Measurements from ENCODE around the gene FILIP1. TPM values are rescaled to one million over a fixed set of nuclear protein-coding genes. Genes with fewer than 3 reads are reported as not detected.

Gene FILIP1, protein sequence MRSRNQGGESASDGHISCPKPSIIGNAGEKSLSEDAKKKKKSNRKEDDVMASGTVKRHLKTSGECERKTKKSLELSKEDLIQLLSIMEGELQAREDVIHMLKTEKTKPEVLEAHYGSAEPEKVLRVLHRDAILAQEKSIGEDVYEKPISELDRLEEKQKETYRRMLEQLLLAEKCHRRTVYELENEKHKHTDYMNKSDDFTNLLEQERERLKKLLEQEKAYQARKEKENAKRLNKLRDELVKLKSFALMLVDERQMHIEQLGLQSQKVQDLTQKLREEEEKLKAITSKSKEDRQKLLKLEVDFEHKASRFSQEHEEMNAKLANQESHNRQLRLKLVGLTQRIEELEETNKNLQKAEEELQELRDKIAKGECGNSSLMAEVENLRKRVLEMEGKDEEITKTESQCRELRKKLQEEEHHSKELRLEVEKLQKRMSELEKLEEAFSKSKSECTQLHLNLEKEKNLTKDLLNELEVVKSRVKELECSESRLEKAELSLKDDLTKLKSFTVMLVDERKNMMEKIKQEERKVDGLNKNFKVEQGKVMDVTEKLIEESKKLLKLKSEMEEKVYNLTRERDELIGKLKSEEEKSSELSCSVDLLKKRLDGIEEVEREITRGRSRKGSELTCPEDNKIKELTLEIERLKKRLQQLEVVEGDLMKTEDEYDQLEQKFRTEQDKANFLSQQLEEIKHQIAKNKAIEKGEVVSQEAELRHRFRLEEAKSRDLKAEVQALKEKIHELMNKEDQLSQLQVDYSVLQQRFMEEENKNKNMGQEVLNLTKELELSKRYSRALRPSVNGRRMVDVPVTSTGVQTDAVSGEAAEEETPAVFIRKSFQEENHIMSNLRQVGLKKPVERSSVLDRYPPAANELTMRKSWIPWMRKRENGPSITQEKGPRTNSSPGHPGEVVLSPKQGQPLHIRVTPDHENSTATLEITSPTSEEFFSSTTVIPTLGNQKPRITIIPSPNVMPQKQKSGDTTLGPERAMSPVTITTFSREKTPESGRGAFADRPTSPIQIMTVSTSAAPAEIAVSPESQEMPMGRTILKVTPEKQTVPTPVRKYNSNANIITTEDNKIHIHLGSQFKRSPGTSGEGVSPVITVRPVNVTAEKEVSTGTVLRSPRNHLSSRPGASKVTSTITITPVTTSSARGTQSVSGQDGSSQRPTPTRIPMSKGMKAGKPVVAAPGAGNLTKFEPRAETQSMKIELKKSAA (N-terminal part only)
- total RNA-seq, result 1 to 10 TPM; 2.9 to 4.3 (median 4.3) TPM

GRCh38 chr6:75493400-75494064 is at the start of gene FILIP1:
FILIP1 (minus strand) TSS chr6:75493800; CDS start chr6:75414972, 78,828 bp downstream.
- no peaks in the 10 kb centered on the region for H3K36me3 ChIP-seq
- peak within 1 kb of the TSS; percentile 24 to 54 (median 40) for H3K4me3 ChIP-seq
- TF ChIP-seq POLR2A (IDR thresholded peaks at IDR 0.05) (no peak), POLR2AphosphoS5 (IDR thresholded peaks at IDR 0.05) (no peak), CTCF (IDR thresholded peaks at IDR 0.05) (no peak)
- H3K27ac ChIP-seq, result peak within 1 kb of the TSS; percentile 62 to 75
- intact Hi-C loops (cut with DNase I; ENCODE audit: low total_unique reads), result no loop called here
- DNase-seq (ENCODE audit: low spot score in 2 of 2), result no peak
- no peaks in the 10 kb centered on the region for H3K27me3 ChIP-seq
- no peaks in the 10 kb centered on the region for H3K4me1 ChIP-seq
- no peaks in the 10 kb centered on the region for H3K9me3 ChIP-seq

GRCh38 chr6:75543311-75543710 is 49.7 kb upstream of the FILIP1 start:
- no peaks in the 10 kb centered on the region for H3K9me3 ChIP-seq
- H3K27ac ChIP-seq, result no peak overlapping the region
- TF ChIP-seq CTCF (IDR thresholded peaks at IDR 0.05), result no peak
- no peak for TF ChIP-seq POLR2AphosphoS5 (IDR thresholded peaks at IDR 0.05)
- no peak overlapping the region for H3K4me3 ChIP-seq
- H3K4me1 ChIP-seq, result no peaks in the 10 kb centered on the region
- H3K27me3 ChIP-seq, result no peaks in the 10 kb centered on the region
- no peak for DNase-seq (ENCODE audit: low spot score in 2 of 2)
- no peaks in the 10 kb centered on the region for H3K36me3 ChIP-seq
- intact Hi-C loops (cut with DNase I; ENCODE audit: low total_unique reads), result no loop called here

- Histone ChIP-seq H3K27ac (no peak overlapping the region), H3K4me1 (no peaks in the 10 kb centered on the region), H3K36me3 (no peaks in the 10 kb centered on the region), H3K4me3 (no peak overlapping the region), H3K9me3 (no peaks in the 10 kb centered on the region), H3K27me3 (no peaks in the 10 kb centered on the region)
- DNase-seq (ENCODE audit: low spot score in 2 of 2), result no peak
- no peak for TF ChIP-seq CTCF (IDR thresholded peaks at IDR 0.05)
- TF ChIP-seq POLR2A (IDR thresholded peaks at IDR 0.05), result no peak
- intact Hi-C loops (cut with DNase I; ENCODE audit: low total_unique reads), result no loop called here
Measured at GRCh38 chr6:75539136-75539535, 45.5 kb upstream of the FILIP1 start.

GRCh38 chr6:75532521-75532920 is 38.9 kb upstream of the FILIP1 start:
- Histone ChIP-seq H3K36me3 (no peaks in the 10 kb centered on the region), H3K27me3 (no peaks in the 10 kb centered on the region), H3K4me1 (no peaks in the 10 kb centered on the region), H3K27ac (no peak overlapping the region), H3K4me3 (no peak overlapping the region), H3K9me3 (no peaks in the 10 kb centered on the region)
- intact Hi-C loops (cut with DNase I; ENCODE audit: low total_unique reads), result no loop called here
- DNase-seq (ENCODE audit: low spot score in 2 of 2), result no peak
- TF ChIP-seq POLR2A (IDR thresholded peaks at IDR 0.05), result no peak
- no peak for TF ChIP-seq POLR2AphosphoS5 (IDR thresholded peaks at IDR 0.05)
- TF ChIP-seq CTCF (IDR thresholded peaks at IDR 0.05), result no peak
